ENCODE data around the gene DMRT1.

The DMRT1 gene

DNA sequence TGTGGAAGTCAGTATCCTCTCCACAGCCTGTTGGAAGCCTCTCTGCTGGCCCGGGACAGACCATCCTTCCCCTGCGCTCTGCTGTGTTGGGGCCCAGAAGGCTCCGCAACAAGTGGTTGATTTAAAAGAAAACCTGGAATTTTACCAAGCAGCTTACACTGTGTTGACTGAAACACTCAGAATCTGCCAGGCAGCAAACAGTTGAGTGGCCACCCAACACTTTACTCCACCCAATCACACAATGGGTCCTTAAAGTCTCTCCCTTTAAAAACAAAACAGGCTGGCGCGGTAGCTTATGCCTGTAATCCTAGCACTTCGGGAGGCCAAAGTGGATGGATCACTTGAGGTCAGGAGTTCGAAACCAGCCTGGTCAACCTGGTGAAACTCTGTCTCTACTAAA is 107.0 kb downstream of the DMRT1 start:
- no peak for DNase-seq (ENCODE audit: low spot score)
- TF ChIP-seq, protein P1, sequence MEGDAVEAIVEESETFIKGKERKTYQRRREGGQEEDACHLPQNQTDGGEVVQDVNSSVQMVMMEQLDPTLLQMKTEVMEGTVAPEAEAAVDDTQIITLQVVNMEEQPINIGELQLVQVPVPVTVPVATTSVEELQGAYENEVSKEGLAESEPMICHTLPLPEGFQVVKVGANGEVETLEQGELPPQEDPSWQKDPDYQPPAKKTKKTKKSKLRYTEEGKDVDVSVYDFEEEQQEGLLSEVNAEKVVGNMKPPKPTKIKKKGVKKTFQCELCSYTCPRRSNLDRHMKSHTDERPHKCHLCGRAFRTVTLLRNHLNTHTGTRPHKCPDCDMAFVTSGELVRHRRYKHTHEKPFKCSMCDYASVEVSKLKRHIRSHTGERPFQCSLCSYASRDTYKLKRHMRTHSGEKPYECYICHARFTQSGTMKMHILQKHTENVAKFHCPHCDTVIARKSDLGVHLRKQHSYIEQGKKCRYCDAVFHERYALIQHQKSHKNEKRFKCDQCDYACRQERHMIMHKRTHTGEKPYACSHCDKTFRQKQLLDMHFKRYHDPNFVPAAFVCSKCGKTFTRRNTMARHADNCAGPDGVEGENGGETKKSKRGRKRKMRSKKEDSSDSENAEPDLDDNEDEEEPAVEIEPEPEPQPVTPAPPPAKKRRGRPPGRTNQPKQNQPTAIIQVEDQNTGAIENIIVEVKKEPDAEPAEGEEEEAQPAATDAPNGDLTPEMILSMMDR (IDR thresholded peaks at IDR 0.05; ENCODE audit: extremely low read depth, missing control alignments) = no peak

DNA sequence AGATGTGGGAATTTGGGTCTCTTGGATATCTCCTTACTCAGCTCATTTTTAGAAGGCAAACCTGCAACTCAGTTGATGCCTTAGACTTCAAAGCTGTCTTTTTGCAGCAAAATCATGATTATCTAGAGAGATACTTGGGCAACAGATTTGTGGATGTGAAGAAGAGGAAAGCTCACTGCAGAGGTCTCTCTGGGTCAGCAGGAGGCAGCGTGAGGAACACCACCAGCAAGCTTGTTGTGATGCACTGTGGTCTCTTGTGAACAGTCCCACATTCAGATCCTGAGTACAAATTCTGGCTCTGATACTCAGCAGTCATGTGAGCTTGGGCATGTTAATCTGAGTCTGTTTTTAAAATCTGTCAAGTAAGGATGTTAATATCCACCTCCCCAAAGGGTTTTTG is 108.6 kb downstream of the DMRT1 start:
- DNase-seq (ENCODE audit: low spot score) = no peak
- TF ChIP-seq, protein P1 (IDR thresholded peaks at IDR 0.05; ENCODE audit: extremely low read depth, missing control alignments) = no peak

DNA sequence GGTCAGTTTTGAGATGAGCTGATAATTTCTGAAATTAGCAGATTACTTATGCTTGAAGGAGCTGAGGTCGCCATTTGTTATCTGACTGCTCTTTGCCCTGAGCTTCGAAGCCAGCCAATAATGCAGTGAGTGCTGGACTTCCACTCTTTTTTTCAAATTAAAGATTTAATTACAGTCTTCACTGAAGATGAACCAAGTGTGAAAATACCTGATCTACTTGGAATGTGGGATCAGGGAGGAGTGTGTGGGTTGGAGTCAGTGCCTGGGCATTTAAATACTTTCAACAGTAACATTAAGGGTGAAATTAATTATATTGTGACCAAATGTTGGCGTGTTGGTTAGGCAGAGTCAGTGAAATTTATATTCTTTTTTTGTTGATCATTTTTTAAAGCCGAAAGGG is 111.0 kb downstream of the DMRT1 start:
- TF ChIP-seq, protein P1 (IDR thresholded peaks at IDR 0.05; ENCODE audit: extremely low read depth, missing control alignments) = no peak
- DNase-seq (ENCODE audit: low spot score) = no peak

DNA sequence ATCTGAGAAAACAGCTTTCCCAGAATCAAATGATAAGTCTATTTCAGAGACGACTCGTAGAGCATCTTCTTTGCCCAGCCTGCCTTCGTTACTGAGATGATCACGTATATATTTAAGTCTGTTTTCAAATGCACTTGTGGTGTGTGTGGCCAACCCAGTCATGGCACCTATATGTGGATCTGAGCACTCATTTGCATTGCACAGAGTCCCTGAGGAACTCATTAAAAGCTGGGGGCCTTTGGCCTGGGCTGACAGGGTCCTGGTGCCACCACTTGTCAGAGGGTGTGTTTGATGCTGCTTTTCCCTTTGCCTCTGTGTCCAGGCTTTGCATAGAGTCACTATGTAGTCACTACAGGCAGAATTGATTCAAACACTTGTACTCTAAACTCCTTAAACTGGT is 117.6 kb downstream of the DMRT1 start:
- DNase-seq (ENCODE audit: low spot score) = no peak
- TF ChIP-seq, protein P1 (IDR thresholded peaks at IDR 0.05; ENCODE audit: extremely low read depth, missing control alignments) = no peak

DNA sequence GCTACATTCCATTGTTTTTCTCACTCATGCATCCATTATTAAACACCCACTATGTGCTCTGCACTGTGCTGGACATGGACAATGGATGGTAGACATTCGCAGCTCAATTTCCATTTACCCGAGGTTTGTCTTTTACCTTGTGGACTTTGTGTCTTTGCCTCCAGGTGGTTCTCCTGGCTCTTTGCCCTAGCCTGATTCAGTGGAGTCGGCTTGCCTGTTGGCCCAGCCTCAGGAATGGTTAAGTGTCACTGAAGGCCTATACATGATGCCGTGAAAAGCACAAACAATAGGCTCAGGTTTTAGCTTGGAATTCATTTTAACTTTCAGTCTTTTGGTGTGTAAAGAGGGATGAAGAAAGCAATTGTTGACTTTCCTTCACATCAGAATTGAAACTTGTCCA is 118.4 kb downstream of the DMRT1 start:
- TF ChIP-seq, protein P1 (IDR thresholded peaks at IDR 0.05; ENCODE audit: extremely low read depth, missing control alignments) = no peak
- DNase-seq (ENCODE audit: low spot score) = no peak

DNA sequence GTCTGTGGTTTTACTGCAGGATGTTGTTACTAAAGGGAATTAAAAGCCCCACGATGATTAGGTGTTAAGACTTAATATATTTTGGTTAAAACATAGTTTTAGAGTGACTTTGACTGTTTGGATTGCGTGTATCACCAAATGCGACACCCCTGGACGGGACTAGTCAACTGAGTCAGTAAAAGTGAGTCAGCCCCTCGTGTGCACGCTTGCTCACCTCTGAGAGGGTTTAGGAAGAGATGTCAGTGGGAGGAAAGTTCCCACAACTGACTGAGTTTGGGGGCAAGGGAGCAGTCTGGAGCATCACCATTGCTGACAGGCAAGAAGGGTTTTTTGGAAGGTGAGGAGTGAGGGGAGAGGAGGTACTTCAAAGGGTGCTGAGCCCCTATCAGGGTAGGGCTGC is 120.5 kb downstream of the DMRT1 start:
- TF ChIP-seq, protein P1 (IDR thresholded peaks at IDR 0.05; ENCODE audit: extremely low read depth, missing control alignments) = no peak
- DNase-seq (ENCODE audit: low spot score) = no peak

DNA sequence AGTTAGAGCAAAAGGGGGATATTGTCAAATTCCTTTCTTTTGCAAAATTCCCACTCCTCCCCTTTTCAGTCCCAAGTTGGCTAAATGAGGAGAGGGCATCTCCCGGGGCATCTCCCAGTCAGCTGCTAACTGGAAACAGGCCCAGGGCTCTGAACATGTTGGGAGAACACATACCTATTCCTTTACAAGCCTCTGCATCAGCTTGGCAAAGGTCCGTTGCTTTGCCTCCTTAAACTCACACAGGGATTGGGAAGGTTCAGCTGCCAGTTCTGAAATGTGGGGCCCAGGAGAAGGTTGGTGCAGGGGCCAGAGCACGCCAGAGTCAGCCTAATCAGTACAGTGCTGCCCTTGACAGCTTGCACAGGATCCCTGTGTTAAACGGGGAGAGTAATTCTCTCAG is 124.0 kb downstream of the DMRT1 start:
- TF ChIP-seq, protein P1 (IDR thresholded peaks at IDR 0.05; ENCODE audit: extremely low read depth, missing control alignments) = no peak
- no peak for DNase-seq (ENCODE audit: low spot score)
